HEK293 (cell line): ENCODE data around the gene ZSCAN10.

Source experiments
- HOXC10 ChIP-seq: sonication (generic); formaldehyde crosslinking; IDR thresholded peaks from 2 replicates; pipeline ENCODE4 v1.8.1; 2023; ENCODE audit warnings: mild to moderate bottlenecking, missing genetic modification reagents
- IKZF3 ChIP-seq: fragments of 450-650 bp; IDR thresholded peaks from 2 replicates; pipeline ENCODE4 v1.5.0; 2018; ENCODE audit warnings: missing biosample characterization, mild to moderate bottlenecking, missing genetic modification characterization, moderate library complexity
- KLF16 ChIP-seq: fragments of 450-650 bp; formaldehyde crosslinking; IDR thresholded peaks from 2 replicates; pipeline ENCODE4 v1.5.1; 2017; ENCODE audit warnings: missing biosample characterization, missing genetic modification characterization
- KLF8 ChIP-seq: fragments of 450-650 bp; formaldehyde crosslinking; IDR thresholded peaks from 2 replicates; pipeline ENCODE4 v1.5.1; 2016; ENCODE audit warnings: missing biosample characterization, missing genetic modification characterization
- MYNN ChIP-seq: fragments of 450-650 bp; formaldehyde crosslinking; IDR thresholded peaks from 2 replicates; pipeline ENCODE4 v1.5.1; 2016; ENCODE audit warnings: missing biosample characterization, missing genetic modification characterization, borderline replicate concordance
- MZF1 ChIP-seq: fragments of 450-650 bp; formaldehyde crosslinking; IDR thresholded peaks from 2 replicates; pipeline ENCODE4 v1.5.1; 2017; ENCODE audit warnings: missing biosample characterization, missing genetic modification characterization, borderline replicate concordance
- OVOL3 ChIP-seq: fragments of 450-650 bp; formaldehyde crosslinking; IDR thresholded peaks from 2 replicates; pipeline ENCODE4 v1.5.1; 2016; ENCODE audit warnings: missing biosample characterization, missing genetic modification characterization
- SP2 ChIP-seq: fragments of 450-650 bp; formaldehyde crosslinking; IDR thresholded peaks from 2 replicates; pipeline ENCODE4 v1.5.1; 2016; ENCODE audit warnings: missing biosample characterization, missing genetic modification characterization
- SP3 ChIP-seq: fragments of 450-650 bp; formaldehyde crosslinking; IDR thresholded peaks from 2 replicates; pipeline ENCODE4 v1.5.1; 2016; ENCODE audit warnings: missing biosample characterization, missing genetic modification characterization
- WT1 ChIP-seq: fragments of 450-650 bp; formaldehyde crosslinking; IDR thresholded peaks from 2 replicates; pipeline ENCODE4 v1.5.1; 2016; ENCODE audit warnings: missing biosample characterization, missing genetic modification characterization
- ZBTB1 ChIP-seq: fragments of 450-650 bp; formaldehyde crosslinking; IDR thresholded peaks from 2 replicates; pipeline ENCODE4 v1.5.1; 2016; ENCODE audit warnings: missing biosample characterization, missing genetic modification characterization
- ZBTB48 ChIP-seq: fragments of 450-650 bp; formaldehyde crosslinking; IDR thresholded peaks from 2 replicates; pipeline ENCODE4 v1.5.1; 2016; ENCODE audit warnings: missing biosample characterization, missing genetic modification characterization
- ZFP69B ChIP-seq: fragments of 450-650 bp; formaldehyde crosslinking; IDR thresholded peaks from 2 replicates; pipeline ENCODE4 v1.5.1; 2016; ENCODE audit warnings: missing biosample characterization, missing genetic modification characterization
- ZNF146 ChIP-seq: fragments of 450-650 bp; formaldehyde crosslinking; IDR thresholded peaks from 2 replicates; pipeline ENCODE4 v1.5.1; 2016; ENCODE audit warnings: missing biosample characterization, missing genetic modification characterization
- ZNF174 ChIP-seq: fragments of 450-650 bp; formaldehyde crosslinking; IDR thresholded peaks from 2 replicates; pipeline ENCODE4 v1.5.0; 2017; ENCODE audit warnings: missing biosample characterization, mild to moderate bottlenecking, missing genetic modification characterization
- ZNF175 ChIP-seq: fragments of 450-650 bp; formaldehyde crosslinking; IDR thresholded peaks from 2 replicates; pipeline ENCODE4 v1.5.1; 2016; ENCODE audit warnings: missing biosample characterization, missing genetic modification characterization
- ZNF211 ChIP-seq: fragments of 450-650 bp; formaldehyde crosslinking; IDR thresholded peaks from 2 replicates; pipeline ENCODE4 v1.5.1; 2016; ENCODE audit warnings: low read depth, missing biosample characterization, missing genetic modification characterization
- ZNF223 ChIP-seq: fragments of 450-650 bp; formaldehyde crosslinking; IDR thresholded peaks from 2 replicates; pipeline ENCODE4 v1.5.1; 2016; ENCODE audit warnings: missing biosample characterization, missing genetic modification characterization
- ZNF23 ChIP-seq: fragments of 450-650 bp; formaldehyde crosslinking; IDR thresholded peaks from 2 replicates; pipeline ENCODE4 v1.5.1; 2016; ENCODE audit warnings: missing biosample characterization, missing genetic modification characterization, borderline replicate concordance
- ZNF248 ChIP-seq: fragments of 450-650 bp; formaldehyde crosslinking; IDR thresholded peaks from 2 replicates; pipeline ENCODE4 v1.5.1; 2017; ENCODE audit warnings: missing biosample characterization, missing genetic modification characterization
- ZNF274 ChIP-seq, 2 experiments: fragments of 200-500 bp in 1 of 2; fragments of 450-650 bp in 1 of 2; sonication (Bioruptor generic) in 1 of 2; formaldehyde crosslinking in 1 of 2; IDR thresholded peaks; 2 replicates each; pipeline versions ENCODE4 v1.5.1 to v1.6.1; 2014 to 2016; ENCODE audit warnings: borderline replicate concordance in 1 of 2, inconsistent platforms in 1 of 2, low read length in 1 of 2, missing biosample characterization in 1 of 2, missing genetic modification characterization in 1 of 2
- ZNF473 ChIP-seq: fragments of 450-650 bp; formaldehyde crosslinking; IDR thresholded peaks from 2 replicates; pipeline ENCODE4 v1.5.1; 2017; ENCODE audit warnings: missing biosample characterization, missing genetic modification characterization
- ZNF585B ChIP-seq: fragments of 450-650 bp; formaldehyde crosslinking; IDR thresholded peaks from 2 replicates; pipeline ENCODE4 v1.5.1; 2016; ENCODE audit warnings: missing biosample characterization, missing genetic modification characterization
- ZNF660 ChIP-seq: fragments of 450-650 bp; IDR thresholded peaks from 2 replicates; pipeline ENCODE4 v1.5.1; 2018; ENCODE audit warnings: missing biosample characterization, mild to moderate bottlenecking, missing genetic modification characterization
- ZNF670 ChIP-seq: fragments of 450-650 bp; formaldehyde crosslinking; IDR thresholded peaks from 2 replicates; pipeline ENCODE4 v1.5.1; 2016; ENCODE audit warnings: missing biosample characterization, missing genetic modification characterization, low read depth
- ZNF76 ChIP-seq: fragments of 450-650 bp; formaldehyde crosslinking; IDR thresholded peaks from 2 replicates; pipeline ENCODE4; 2016; ENCODE audit warnings: low read depth, missing biosample characterization, missing genetic modification characterization, borderline replicate concordance
- TF ChIP-seq, protein P1 (sequence below): fragments of 450-650 bp; formaldehyde crosslinking; IDR thresholded peaks from 2 replicates; pipeline ENCODE4 v1.5.1; 2016; ENCODE audit warnings: missing biosample characterization, missing genetic modification characterization, low read depth
- TF ChIP-seq, protein P2 (sequence below): fragments of 450-650 bp; formaldehyde crosslinking; IDR thresholded peaks from 2 replicates; pipeline ENCODE4 v1.5.1; 2017; ENCODE audit warnings: missing biosample characterization, missing genetic modification characterization
- TF ChIP-seq, protein P3 (sequence below): fragments of 450-650 bp; formaldehyde crosslinking; IDR thresholded peaks from 2 replicates; pipeline ENCODE4 v1.5.1; 2016; ENCODE audit warnings: missing biosample characterization, missing genetic modification characterization
- TF ChIP-seq, protein P4 (sequence below): fragments of 450-650 bp; formaldehyde crosslinking; IDR thresholded peaks from 2 replicates; pipeline ENCODE4 v1.5.1; 2017; ENCODE audit warnings: missing biosample characterization, missing genetic modification characterization
- TF ChIP-seq, protein P5 (sequence below): fragments of 450-650 bp; formaldehyde crosslinking; IDR thresholded peaks from 2 replicates; pipeline ENCODE4; 2016; ENCODE audit warnings: missing biosample characterization, missing genetic modification characterization
- TF ChIP-seq, protein P6 (sequence below): fragments of 450-650 bp; IDR thresholded peaks from 2 replicates; pipeline ENCODE4 v1.5.1; 2018; ENCODE audit warnings: missing biosample characterization, mild to moderate bottlenecking, missing genetic modification characterization

ZSCAN10 gene

DNA sequence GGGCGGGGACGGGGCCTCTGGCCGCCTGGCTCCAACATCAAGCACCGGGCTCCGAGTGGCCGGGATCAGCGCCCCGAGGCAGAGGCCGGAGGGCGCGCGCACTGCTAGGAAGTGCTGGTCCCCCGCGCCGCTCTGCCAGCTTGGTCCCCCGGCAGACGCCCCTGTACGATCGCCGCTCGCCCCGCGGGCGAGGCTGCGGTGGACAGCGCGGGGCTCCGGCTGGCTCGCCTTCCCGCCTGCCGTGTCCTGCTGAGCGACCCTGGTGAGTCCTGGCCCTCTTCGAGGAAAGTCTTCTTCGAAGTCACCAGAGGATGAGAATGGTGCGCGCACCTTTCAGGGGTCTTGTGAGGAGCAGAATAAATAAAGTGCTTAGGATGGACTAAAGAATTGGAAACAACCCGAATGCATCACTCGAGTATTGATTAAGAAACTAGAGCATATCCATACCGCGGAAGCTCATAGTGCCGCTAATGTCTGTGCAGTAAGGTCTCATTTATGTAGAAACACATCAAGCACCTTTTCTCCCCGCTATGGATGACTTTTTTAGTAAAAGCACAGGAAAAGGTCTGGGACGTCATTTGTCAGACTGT, 36.1 kb upstream of the ZSCAN10 start (continued):
- TF ChIP-seq ZNF274 (IDR thresholded peaks at IDR 0.05; ENCODE audit: low read length): no peak
- no peak for TF ChIP-seq ZNF274 (tag by site-specific recombination; IDR thresholded peaks at IDR 0.05; ENCODE audit: borderline replicate concordance)
- TF ChIP-seq, protein P1, sequence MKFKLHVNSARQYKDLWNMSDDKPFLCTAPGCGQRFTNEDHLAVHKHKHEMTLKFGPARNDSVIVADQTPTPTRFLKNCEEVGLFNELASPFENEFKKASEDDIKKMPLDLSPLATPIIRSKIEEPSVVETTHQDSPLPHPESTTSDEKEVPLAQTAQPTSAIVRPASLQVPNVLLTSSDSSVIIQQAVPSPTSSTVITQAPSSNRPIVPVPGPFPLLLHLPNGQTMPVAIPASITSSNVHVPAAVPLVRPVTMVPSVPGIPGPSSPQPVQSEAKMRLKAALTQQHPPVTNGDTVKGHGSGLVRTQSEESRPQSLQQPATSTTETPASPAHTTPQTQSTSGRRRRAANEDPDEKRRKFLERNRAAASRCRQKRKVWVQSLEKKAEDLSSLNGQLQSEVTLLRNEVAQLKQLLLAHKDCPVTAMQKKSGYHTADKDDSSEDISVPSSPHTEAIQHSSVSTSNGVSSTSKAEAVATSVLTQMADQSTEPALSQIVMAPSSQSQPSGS: no peak
- no peak for TF ChIP-seq ZNF223
- TF ChIP-seq, protein P2, sequence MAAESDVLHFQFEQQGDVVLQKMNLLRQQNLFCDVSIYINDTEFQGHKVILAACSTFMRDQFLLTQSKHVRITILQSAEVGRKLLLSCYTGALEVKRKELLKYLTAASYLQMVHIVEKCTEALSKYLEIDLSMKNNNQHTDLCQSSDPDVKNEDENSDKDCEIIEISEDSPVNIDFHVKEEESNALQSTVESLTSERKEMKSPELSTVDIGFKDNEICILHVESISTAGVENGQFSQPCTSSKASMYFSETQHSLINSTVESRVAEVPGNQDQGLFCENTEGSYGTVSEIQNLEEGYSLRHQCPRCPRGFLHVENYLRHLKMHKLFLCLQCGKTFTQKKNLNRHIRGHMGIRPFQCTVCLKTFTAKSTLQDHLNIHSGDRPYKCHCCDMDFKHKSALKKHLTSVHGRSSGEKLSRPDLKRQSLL (tag by site-specific recombination): peak; percentile 69; the same call in 1 of the 2 replicates
- TF ChIP-seq OVOL3 (tag by site-specific recombination): no peak
- TF ChIP-seq ZNF174: no peak
- no peak for TF ChIP-seq ZNF473 (tag by site-specific recombination)
- TF ChIP-seq, protein P3, sequence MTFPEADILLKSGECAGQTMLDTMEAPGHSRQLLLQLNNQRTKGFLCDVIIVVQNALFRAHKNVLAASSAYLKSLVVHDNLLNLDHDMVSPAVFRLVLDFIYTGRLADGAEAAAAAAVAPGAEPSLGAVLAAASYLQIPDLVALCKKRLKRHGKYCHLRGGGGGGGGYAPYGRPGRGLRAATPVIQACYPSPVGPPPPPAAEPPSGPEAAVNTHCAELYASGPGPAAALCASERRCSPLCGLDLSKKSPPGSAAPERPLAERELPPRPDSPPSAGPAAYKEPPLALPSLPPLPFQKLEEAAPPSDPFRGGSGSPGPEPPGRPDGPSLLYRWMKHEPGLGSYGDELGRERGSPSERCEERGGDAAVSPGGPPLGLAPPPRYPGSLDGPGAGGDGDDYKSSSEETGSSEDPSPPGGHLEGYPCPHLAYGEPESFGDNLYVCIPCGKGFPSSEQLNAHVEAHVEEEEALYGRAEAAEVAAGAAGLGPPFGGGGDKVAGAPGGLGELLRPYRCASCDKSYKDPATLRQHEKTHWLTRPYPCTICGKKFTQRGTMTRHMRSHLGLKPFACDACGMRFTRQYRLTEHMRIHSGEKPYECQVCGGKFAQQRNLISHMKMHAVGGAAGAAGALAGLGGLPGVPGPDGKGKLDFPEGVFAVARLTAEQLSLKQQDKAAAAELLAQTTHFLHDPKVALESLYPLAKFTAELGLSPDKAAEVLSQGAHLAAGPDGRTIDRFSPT: no peak; the same call in 1 of the 2 replicates
- no peak for TF ChIP-seq ZNF76 (tag by site-specific recombination)
- TF ChIP-seq ZNF211: no peak
- TF ChIP-seq ZNF146 (tag by site-specific recombination): 0 out of 2 replicates have a peak, but pooled peaks have one; percentile 3
- TF ChIP-seq ZNF248 (tag by site-specific recombination): no peak
- TF ChIP-seq HOXC10 (CRISPR knock-in tag): no peak
- no peak for TF ChIP-seq SP2
- TF ChIP-seq, protein P4, sequence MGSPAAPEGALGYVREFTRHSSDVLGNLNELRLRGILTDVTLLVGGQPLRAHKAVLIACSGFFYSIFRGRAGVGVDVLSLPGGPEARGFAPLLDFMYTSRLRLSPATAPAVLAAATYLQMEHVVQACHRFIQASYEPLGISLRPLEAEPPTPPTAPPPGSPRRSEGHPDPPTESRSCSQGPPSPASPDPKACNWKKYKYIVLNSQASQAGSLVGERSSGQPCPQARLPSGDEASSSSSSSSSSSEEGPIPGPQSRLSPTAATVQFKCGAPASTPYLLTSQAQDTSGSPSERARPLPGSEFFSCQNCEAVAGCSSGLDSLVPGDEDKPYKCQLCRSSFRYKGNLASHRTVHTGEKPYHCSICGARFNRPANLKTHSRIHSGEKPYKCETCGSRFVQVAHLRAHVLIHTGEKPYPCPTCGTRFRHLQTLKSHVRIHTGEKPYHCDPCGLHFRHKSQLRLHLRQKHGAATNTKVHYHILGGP (tag by site-specific recombination): peak; percentile 47; the same call in 1 of the 2 replicates
- no peak for TF ChIP-seq ZNF585B (tag by site-specific recombination)
- TF ChIP-seq ZBTB48: peak; percentile 17; the same call in 1 of the 2 replicates
- TF ChIP-seq ZNF670 (tag by site-specific recombination): no peak
- TF ChIP-seq ZBTB1: no peak
- no peak for TF ChIP-seq WT1 (tag by site-specific recombination)
- TF ChIP-seq SP3 (tag by site-specific recombination): no peak; the same call in 1 of the 2 replicates
- peak; percentile 13; the same call in 1 of the 2 replicates for TF ChIP-seq ZNF660 (tag by site-specific recombination)
- peak; percentile 72; the same call in 1 of the 2 replicates for TF ChIP-seq KLF8 (tag by site-specific recombination)
- no peak for TF ChIP-seq MZF1 (tag by site-specific recombination)
- TF ChIP-seq ZNF175: no peak
- no peak for TF ChIP-seq MYNN (tag by site-specific recombination)
- TF ChIP-seq, protein P5, sequence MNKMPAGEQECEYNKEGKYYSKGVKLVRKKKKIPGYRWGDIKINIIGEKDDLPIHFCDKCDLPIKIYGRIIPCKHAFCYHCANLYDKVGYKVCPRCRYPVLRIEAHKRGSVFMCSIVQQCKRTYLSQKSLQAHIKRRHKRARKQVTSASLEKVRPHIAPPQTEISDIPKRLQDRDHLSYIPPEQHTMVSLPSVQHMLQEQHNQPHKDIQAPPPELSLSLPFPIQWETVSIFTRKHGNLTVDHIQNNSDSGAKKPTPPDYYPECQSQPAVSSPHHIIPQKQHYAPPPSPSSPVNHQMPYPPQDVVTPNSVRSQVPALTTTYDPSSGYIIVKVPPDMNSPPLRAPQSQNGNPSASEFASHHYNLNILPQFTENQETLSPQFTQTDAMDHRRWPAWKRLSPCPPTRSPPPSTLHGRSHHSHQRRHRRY (tag by site-specific recombination): no peak
- TF ChIP-seq, protein P6, sequence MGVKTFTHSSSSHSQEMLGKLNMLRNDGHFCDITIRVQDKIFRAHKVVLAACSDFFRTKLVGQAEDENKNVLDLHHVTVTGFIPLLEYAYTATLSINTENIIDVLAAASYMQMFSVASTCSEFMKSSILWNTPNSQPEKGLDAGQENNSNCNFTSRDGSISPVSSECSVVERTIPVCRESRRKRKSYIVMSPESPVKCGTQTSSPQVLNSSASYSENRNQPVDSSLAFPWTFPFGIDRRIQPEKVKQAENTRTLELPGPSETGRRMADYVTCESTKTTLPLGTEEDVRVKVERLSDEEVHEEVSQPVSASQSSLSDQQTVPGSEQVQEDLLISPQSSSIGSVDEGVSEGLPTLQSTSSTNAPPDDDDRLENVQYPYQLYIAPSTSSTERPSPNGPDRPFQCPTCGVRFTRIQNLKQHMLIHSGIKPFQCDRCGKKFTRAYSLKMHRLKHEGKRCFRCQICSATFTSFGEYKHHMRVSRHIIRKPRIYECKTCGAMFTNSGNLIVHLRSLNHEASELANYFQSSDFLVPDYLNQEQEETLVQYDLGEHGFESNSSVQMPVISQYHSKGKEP (tag by site-specific recombination): no peak
- TF ChIP-seq KLF16 (tag by site-specific recombination): peak; percentile 60
- no peak for TF ChIP-seq ZNF23 (tag by site-specific recombination)
- no peak for TF ChIP-seq IKZF3 (tag by site-specific recombination)
- 0 out of 2 replicates have a peak, but pooled peaks have one; percentile 33 for TF ChIP-seq ZFP69B (tag by site-specific recombination)
